ENCODE measurements around the gene PLA2G4A. TPM values are rescaled to one million over a fixed set of nuclear protein-coding genes. Genes with fewer than 3 reads are reported as not detected.

Gene PLA2G4A
- total and polyA plus RNA-seq, 2 experiments from 2014 or later, result 1.1 to 3.8 TPM

- H3K27ac ChIP-seq (ENCODE audit: low read depth), result no peak overlapping the region
- H3K27ac Mint-ChIP-seq, result peak overlapping the region; percentile 10
- no peak overlapping the region for H2AFZ ChIP-seq
- H3K4me3 ChIP-seq, result no peak overlapping the region
- no peaks in the 10 kb centered on the region for H3K36me3 ChIP-seq (ENCODE audit: insufficient read depth)
- H3K4me2 ChIP-seq, result no peak overlapping the region
- no peaks in the 10 kb centered on the region for H3K4me1 ChIP-seq (ENCODE audit: insufficient read depth)
- H4K20me1 ChIP-seq (replicated peaks; ENCODE audit: insufficient read depth), result no peaks in the 10 kb centered on the region
- ATAC-seq, result no peak
- H3K4me3 Mint-ChIP-seq, result no peak overlapping the region
- no peaks in the 10 kb centered on the region for H3K27me3 Mint-ChIP-seq (ENCODE audit: insufficient read depth, low read depth, poor library complexity)
- H3K9me2 ChIP-seq (ENCODE audit: insufficient read depth), result no peaks in the 10 kb centered on the region
- TF ChIP-seq, protein P1, sequence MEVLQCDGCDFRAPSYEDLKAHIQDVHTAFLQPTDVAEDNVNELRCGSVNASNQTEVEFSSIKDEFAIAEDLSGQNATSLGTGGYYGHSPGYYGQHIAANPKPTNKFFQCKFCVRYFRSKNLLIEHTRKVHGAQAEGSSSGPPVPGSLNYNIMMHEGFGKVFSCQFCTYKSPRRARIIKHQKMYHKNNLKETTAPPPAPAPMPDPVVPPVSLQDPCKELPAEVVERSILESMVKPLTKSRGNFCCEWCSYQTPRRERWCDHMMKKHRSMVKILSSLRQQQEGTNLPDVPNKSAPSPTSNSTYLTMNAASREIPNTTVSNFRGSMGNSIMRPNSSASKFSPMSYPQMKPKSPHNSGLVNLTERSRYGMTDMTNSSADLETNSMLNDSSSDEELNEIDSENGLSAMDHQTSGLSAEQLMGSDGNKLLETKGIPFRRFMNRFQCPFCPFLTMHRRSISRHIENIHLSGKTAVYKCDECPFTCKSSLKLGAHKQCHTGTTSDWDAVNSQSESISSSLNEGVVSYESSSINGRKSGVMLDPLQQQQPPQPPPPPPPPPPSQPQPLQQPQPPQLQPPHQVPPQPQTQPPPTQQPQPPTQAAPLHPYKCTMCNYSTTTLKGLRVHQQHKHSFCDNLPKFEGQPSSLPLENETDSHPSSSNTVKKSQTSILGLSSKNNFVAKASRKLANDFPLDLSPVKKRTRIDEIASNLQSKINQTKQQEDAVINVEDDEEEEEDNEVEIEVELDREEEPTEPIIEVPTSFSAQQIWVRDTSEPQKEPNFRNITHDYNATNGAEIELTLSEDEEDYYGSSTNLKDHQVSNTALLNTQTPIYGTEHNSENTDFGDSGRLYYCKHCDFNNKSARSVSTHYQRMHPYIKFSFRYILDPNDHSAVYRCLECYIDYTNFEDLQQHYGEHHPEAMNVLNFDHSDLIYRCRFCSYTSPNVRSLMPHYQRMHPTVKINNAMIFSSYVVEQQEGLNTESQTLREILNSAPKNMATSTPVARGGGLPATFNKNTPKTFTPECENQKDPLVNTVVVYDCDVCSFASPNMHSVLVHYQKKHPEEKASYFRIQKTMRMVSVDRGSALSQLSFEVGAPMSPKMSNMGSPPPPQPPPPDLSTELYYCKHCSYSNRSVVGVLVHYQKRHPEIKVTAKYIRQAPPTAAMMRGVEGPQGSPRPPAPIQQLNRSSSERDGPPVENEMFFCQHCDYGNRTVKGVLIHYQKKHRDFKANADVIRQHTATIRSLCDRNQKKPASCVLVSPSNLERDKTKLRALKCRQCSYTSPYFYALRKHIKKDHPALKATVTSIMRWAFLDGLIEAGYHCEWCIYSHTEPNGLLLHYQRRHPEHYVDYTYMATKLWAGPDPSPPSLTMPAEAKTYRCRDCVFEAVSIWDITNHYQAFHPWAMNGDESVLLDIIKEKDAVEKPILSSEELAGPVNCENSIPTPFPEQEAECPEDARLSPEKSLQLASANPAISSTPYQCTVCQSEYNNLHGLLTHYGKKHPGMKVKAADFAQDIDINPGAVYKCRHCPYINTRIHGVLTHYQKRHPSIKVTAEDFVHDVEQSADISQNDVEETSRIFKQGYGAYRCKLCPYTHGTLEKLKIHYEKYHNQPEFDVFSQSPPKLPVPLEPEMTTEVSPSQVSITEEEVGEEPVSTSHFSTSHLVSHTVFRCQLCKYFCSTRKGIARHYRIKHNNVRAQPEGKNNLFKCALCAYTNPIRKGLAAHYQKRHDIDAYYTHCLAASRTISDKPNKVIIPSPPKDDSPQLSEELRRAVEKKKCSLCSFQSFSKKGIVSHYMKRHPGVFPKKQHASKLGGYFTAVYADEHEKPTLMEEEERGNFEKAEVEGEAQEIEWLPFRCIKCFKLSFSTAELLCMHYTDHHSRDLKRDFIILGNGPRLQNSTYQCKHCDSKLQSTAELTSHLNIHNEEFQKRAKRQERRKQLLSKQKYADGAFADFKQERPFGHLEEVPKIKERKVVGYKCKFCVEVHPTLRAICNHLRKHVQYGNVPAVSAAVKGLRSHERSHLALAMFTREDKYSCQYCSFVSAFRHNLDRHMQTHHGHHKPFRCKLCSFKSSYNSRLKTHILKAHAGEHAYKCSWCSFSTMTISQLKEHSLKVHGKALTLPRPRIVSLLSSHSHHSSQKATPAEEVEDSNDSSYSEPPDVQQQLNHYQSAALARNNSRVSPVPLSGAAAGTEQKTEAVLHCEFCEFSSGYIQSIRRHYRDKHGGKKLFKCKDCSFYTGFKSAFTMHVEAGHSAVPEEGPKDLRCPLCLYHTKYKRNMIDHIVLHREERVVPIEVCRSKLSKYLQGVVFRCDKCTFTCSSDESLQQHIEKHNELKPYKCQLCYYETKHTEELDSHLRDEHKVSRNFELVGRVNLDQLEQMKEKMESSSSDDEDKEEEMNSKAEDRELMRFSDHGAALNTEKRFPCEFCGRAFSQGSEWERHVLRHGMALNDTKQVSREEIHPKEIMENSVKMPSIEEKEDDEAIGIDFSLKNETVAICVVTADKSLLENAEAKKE (CRISPR knock-in tag; IDR thresholded peaks at IDR 0.05), result no peak
- TF ChIP-seq REST (IDR thresholded peaks at IDR 0.05; ENCODE audit: unreplicated experiment) (no peak), EZH2 (IDR thresholded peaks at IDR 0.05; ENCODE audit: low read depth, unreplicated experiment) (no peak), ZNF331 (CRISPR knock-in tag; IDR thresholded peaks at IDR 0.05; ENCODE audit: low read depth) (no peak), POLR2AphosphoS5 (IDR thresholded peaks at IDR 0.05; ENCODE audit: low read depth) (no peak), NANOG (IDR thresholded peaks at IDR 0.05; ENCODE audit: borderline replicate concordance) (no peak), JUNB (IDR thresholded peaks at IDR 0.05; ENCODE audit: unreplicated experiment) (no peak), EZH2phosphoT487 (IDR thresholded peaks at IDR 0.05; ENCODE audit: unreplicated experiment) (no peak), ZNF114 (CRISPR knock-in tag; IDR thresholded peaks at IDR 0.05) (no peak), CREB1 (CRISPR knock-in tag; IDR thresholded peaks at IDR 0.05; ENCODE audit: low read depth) (no peak), STAT1 (IDR thresholded peaks at IDR 0.05; ENCODE audit: unreplicated experiment) (no peak)
- TF ChIP-seq, protein P2, sequence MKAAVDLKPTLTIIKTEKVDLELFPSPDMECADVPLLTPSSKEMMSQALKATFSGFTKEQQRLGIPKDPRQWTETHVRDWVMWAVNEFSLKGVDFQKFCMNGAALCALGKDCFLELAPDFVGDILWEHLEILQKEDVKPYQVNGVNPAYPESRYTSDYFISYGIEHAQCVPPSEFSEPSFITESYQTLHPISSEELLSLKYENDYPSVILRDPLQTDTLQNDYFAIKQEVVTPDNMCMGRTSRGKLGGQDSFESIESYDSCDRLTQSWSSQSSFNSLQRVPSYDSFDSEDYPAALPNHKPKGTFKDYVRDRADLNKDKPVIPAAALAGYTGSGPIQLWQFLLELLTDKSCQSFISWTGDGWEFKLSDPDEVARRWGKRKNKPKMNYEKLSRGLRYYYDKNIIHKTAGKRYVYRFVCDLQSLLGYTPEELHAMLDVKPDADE (IDR thresholded peaks at IDR 0.05), result no peak
- TF ChIP-seq, protein P3, sequence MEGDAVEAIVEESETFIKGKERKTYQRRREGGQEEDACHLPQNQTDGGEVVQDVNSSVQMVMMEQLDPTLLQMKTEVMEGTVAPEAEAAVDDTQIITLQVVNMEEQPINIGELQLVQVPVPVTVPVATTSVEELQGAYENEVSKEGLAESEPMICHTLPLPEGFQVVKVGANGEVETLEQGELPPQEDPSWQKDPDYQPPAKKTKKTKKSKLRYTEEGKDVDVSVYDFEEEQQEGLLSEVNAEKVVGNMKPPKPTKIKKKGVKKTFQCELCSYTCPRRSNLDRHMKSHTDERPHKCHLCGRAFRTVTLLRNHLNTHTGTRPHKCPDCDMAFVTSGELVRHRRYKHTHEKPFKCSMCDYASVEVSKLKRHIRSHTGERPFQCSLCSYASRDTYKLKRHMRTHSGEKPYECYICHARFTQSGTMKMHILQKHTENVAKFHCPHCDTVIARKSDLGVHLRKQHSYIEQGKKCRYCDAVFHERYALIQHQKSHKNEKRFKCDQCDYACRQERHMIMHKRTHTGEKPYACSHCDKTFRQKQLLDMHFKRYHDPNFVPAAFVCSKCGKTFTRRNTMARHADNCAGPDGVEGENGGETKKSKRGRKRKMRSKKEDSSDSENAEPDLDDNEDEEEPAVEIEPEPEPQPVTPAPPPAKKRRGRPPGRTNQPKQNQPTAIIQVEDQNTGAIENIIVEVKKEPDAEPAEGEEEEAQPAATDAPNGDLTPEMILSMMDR (conservative IDR thresholded peaks at IDR 0.05; ENCODE audit: low read depth in 2 of 2), result no peak
- H3K36me3 Mint-ChIP-seq (ENCODE audit: low read depth), result no peaks in the 10 kb centered on the region
- no peaks in the 10 kb centered on the region for H3F3A ChIP-seq (replicated peaks; ENCODE audit: low read depth)
- H3K9me3 Mint-ChIP-seq, result no peaks in the 10 kb centered on the region
- no peaks in the 10 kb centered on the region for H3K27me3 ChIP-seq (ENCODE audit: insufficient read depth)
- no peaks in the 10 kb centered on the region; the same call in 2 of the 3 replicates for H3K4me1 Mint-ChIP-seq
- H3K79me2 ChIP-seq (replicated peaks; ENCODE audit: insufficient read depth), result no peaks in the 10 kb centered on the region
- no peak for DNase-seq (ENCODE audit: low spot score)
Measured at GRCh38 chr1:186848509-186849130, 19.9 kb downstream of the PLA2G4A start.
